Body of pancreas (tissue), 4 donors: ENCODE data around the gene MED25.

ENCODE experiments used
- POLR2A ChIP-seq, 3 donors: fragments of 450-650 bp; IDR thresholded peaks; one replicate each; pipeline ENCODE4 v1.6.1; 2016; ENCODE audit warnings: antibody characterized with exemption in 3 of 3, mild to moderate bottlenecking in 2 of 3
- TF ChIP-seq, protein P1 (sequence below), 7 experiments: fragments of 450-650 bp in 4 of 7; fragments of 200-600 bp in 3 of 7; sonication (generic) in 3 of 7; IDR thresholded peaks; one replicate each; pipeline ENCODE4 v1.5.1; 2016 to 2019; ENCODE audit warnings: antibody characterized with exemption in 7 of 7

DNA sequence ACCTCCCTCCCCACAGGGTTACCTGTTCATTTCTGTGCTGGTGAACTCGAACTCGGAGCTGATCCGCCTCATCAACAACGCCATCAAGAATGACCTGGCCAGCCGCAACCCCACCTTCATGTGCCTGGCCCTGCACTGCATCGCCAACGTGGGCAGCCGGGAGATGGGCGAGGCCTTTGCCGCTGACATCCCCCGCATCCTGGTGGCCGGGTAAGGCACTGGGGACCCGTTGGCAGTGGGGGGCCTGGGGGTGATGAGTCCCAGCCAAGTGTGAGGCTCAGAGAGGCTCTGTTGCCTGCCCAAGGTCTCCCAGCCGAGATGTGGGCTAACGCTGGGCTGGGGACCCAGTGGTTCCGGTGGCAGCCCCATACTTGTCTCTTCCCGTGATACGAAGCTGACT lies 35.6 kb upstream of the MED25 start:
- TF ChIP-seq POLR2A (IDR thresholded peaks at IDR 0.05), result no peak
- TF ChIP-seq, protein P1, sequence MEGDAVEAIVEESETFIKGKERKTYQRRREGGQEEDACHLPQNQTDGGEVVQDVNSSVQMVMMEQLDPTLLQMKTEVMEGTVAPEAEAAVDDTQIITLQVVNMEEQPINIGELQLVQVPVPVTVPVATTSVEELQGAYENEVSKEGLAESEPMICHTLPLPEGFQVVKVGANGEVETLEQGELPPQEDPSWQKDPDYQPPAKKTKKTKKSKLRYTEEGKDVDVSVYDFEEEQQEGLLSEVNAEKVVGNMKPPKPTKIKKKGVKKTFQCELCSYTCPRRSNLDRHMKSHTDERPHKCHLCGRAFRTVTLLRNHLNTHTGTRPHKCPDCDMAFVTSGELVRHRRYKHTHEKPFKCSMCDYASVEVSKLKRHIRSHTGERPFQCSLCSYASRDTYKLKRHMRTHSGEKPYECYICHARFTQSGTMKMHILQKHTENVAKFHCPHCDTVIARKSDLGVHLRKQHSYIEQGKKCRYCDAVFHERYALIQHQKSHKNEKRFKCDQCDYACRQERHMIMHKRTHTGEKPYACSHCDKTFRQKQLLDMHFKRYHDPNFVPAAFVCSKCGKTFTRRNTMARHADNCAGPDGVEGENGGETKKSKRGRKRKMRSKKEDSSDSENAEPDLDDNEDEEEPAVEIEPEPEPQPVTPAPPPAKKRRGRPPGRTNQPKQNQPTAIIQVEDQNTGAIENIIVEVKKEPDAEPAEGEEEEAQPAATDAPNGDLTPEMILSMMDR (IDR thresholded peaks at IDR 0.05), result no peak
